GM12872 (cell line): ENCODE measurements around the gene KLHL14.

Experiments used
- CTCF ChIP-seq: IDR thresholded peaks from 3 replicates; pipeline ENCODE4 v1.5.1; 2011; ENCODE audit warnings: low read depth, mild to moderate bottlenecking, low read length, moderate library complexity; ENCODE audit not compliant: insufficient read depth

The KLHL14 gene

GRCh38 chr18:32629292-32629691, 143.5 kb downstream of the KLHL14 start:
- TF ChIP-seq CTCF = no peak

GRCh38 chr18:32624182-32624723, 148.6 kb downstream of the KLHL14 start:
- no peak for TF ChIP-seq CTCF

- no peak for TF ChIP-seq CTCF
Observed at GRCh38 chr18:32623563-32623962, 149.3 kb downstream of the KLHL14 start.
